ENCODE measurements around the gene CFAP97D1. TPM values are rescaled to one million over a fixed set of nuclear protein-coding genes. Genes with fewer than 3 reads are reported as not detected.

CFAP97D1 gene
- total RNA-seq, 2 experiments from 2014 or later, result not detected

DNA sequence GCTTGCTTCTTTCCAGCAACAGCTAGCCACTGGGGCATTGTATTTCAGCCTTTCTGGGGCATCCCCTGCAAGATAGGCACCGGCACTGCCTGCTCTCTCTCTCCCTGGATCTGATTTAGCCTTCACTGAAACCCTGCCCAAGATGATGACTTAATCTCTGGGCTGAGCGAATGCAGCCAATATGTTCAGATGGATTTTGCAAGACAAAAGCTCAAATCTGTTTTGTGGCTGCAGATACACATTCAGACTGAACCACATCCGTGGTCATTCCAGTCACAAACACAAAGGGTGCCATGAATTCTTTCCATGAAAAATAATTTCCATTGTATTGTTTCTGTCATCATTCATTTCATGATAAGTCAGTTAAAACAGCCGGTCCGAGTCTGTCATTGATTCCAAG, 45.9 kb upstream of the CFAP97D1 start:
- intact Hi-C loops (cut with micrococcal nuclease; ENCODE audit: unreplicated experiment), result no loop called here
- no peak overlapping the region for H3K27ac ChIP-seq (ENCODE audit: low read depth, low read length, poor library complexity, severe bottlenecking)
- DNase-seq (ENCODE audit: low spot score), result no peak
- no peaks in the 10 kb centered on the region for H3K9me3 ChIP-seq (ENCODE audit: low read length)
- no TSS peak for BruUV-seq (replicated peaks)
- no peaks in the 10 kb centered on the region for H4K20me1 ChIP-seq (ENCODE audit: insufficient read depth, low read length)
- H3K4me3 ChIP-seq (ENCODE audit: low read depth, low read length, poor library complexity, severe bottlenecking), result no peak overlapping the region
- CTCF ChIA-PET (ENCODE audit: unreplicated experiment), result no interaction called here
- no peaks in the 10 kb centered on the region for H3K4me1 ChIP-seq (ENCODE audit: insufficient read depth, low read length, poor library complexity, severe bottlenecking)
- no peaks in the 10 kb centered on the region for H3K79me2 ChIP-seq (ENCODE audit: insufficient read depth, low read depth, low read length)
- H3K9me2 ChIP-seq (ENCODE audit: insufficient read depth, low read length), result no peaks in the 10 kb centered on the region
- POLR2A ChIA-PET, result no interaction called here
- TF ChIP-seq EZH2phosphoT487 (IDR thresholded peaks at IDR 0.05; ENCODE audit: borderline replicate concordance, low read depth, low read length), result no peak
- no peak for TF ChIP-seq CTCF (conservative IDR thresholded peaks at IDR 0.05; ENCODE audit: low read length)
- no peak overlapping the region for H2AFZ ChIP-seq (ENCODE audit: low read length)
- H3K4me2 ChIP-seq (ENCODE audit: low read length), result no peak overlapping the region
- no peaks in the 10 kb centered on the region for H3K36me3 ChIP-seq (ENCODE audit: insufficient read depth, low read length)

- Histone ChIP-seq H2AFZ (ENCODE audit: low read length) (no peak overlapping the region), H3K27ac (ENCODE audit: low read depth, low read length, poor library complexity, severe bottlenecking) (no peak overlapping the region), H3K4me1 (ENCODE audit: insufficient read depth, low read length, poor library complexity, severe bottlenecking) (no peaks in the 10 kb centered on the region), H3K4me2 (ENCODE audit: low read length) (no peak overlapping the region), H3K4me3 (ENCODE audit: low read depth, low read length, poor library complexity, severe bottlenecking) (no peak overlapping the region), H3K9me2 (ENCODE audit: insufficient read depth, low read length) (no peaks in the 10 kb centered on the region), H3K36me3 (ENCODE audit: insufficient read depth, low read length) (no peaks in the 10 kb centered on the region), H4K20me1 (ENCODE audit: insufficient read depth, low read length) (no peaks in the 10 kb centered on the region), H3K9me3 (ENCODE audit: low read length) (no peaks in the 10 kb centered on the region), H3K79me2 (ENCODE audit: insufficient read depth, low read depth, low read length) (no peaks in the 10 kb centered on the region)
- intact Hi-C loops (cut with micrococcal nuclease; ENCODE audit: unreplicated experiment), result no loop called here
- no peak for DNase-seq (ENCODE audit: low spot score)
- no TSS peak for BruUV-seq (replicated peaks)
- ChIA-PET POLR2A (no interaction called here), CTCF (ENCODE audit: unreplicated experiment) (no interaction called here)
- TF ChIP-seq CTCF (conservative IDR thresholded peaks at IDR 0.05; ENCODE audit: low read length) (no peak), EZH2phosphoT487 (IDR thresholded peaks at IDR 0.05; ENCODE audit: borderline replicate concordance, low read depth, low read length) (no peak)
Observed at GRCh38 chr17:43736389-43736788, 43.8 kb upstream of the CFAP97D1 start.

DNA sequence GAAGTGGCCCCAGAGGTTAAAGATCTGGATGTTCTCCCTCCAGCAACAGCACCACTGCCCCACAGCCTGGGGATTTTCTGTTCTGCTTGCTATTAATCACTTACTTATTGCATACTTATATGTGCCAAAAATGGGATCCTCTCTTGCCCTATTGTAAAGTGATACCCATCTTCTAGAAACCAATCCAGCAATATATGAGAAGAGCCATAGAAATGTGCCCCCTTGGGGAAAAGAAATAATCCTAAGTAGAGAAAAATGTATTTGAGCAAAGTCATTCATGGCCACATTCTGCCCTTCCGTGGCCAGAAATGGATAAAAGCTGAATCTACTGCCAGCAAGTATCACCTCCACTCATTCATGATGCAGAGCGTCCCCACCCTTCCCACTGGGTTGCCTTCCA, 42.5 kb upstream of the CFAP97D1 start:
- DNase-seq (ENCODE audit: low spot score), result no peak
- Histone ChIP-seq H3K4me3 (ENCODE audit: low read depth, low read length, poor library complexity, severe bottlenecking) (no peak overlapping the region), H3K36me3 (ENCODE audit: insufficient read depth, low read length) (no peaks in the 10 kb centered on the region), H3K9me2 (ENCODE audit: insufficient read depth, low read length) (no peaks in the 10 kb centered on the region), H4K20me1 (ENCODE audit: insufficient read depth, low read length) (no peaks in the 10 kb centered on the region), H3K79me2 (ENCODE audit: insufficient read depth, low read depth, low read length) (no peaks in the 10 kb centered on the region), H3K4me2 (ENCODE audit: low read length) (no peak overlapping the region), H3K4me1 (ENCODE audit: insufficient read depth, low read length, poor library complexity, severe bottlenecking) (no peaks in the 10 kb centered on the region), H3K9me3 (ENCODE audit: low read length) (no peaks in the 10 kb centered on the region), H3K27ac (ENCODE audit: low read depth, low read length, poor library complexity, severe bottlenecking) (no peak overlapping the region), H2AFZ (ENCODE audit: low read length) (no peak overlapping the region)
- CTCF ChIA-PET (ENCODE audit: unreplicated experiment), result no interaction called here
- intact Hi-C loops (cut with micrococcal nuclease; ENCODE audit: unreplicated experiment), result no loop called here
- no TSS peak for BruUV-seq (replicated peaks)
- POLR2A ChIA-PET, result no interaction called here
- TF ChIP-seq EZH2phosphoT487 (IDR thresholded peaks at IDR 0.05; ENCODE audit: borderline replicate concordance, low read depth, low read length) (no peak), CTCF (conservative IDR thresholded peaks at IDR 0.05; ENCODE audit: low read length) (no peak)
